Prostate gland (tissue), 2 donors: Measurements from ENCODE around the gene GNG2.

Source experiments
- CTCF ChIP-seq, 4 experiments: fragments of 200-600 bp in 2 of 4; fragments of 450-650 bp in 2 of 4; sonication (generic) in 2 of 4; IDR thresholded peaks; 1 replicate in 3 of 4; 2 replicates in 1 of 4; pipeline ENCODE4 v1.5.1; 2016 to 2019; ENCODE audit warnings: antibody characterized with exemption in 4 of 4, mild to moderate bottlenecking in 2 of 4, moderate library complexity in 2 of 4
- POLR2A ChIP-seq: fragments of 450-650 bp; IDR thresholded peaks from one replicate; pipeline ENCODE4 v1.6.1; 2016; ENCODE audit warnings: antibody characterized with exemption, mild to moderate bottlenecking
- POLR2AphosphoS5 ChIP-seq: sonication (generic); formaldehyde crosslinking; IDR thresholded peaks from one replicate; pipeline ENCODE4 v1.6.1; 2017; ENCODE audit warnings: antibody characterized with exemption

GRCh38 chr14:51954031-51954430 is 93.6 kb downstream of the GNG2 start:
- no peak for TF ChIP-seq POLR2AphosphoS5
- no peak for TF ChIP-seq CTCF (IDR thresholded peaks at IDR 0.05)
- no peak for TF ChIP-seq POLR2A
